ENCODE measurements around the gene COG1. TPM values are rescaled to one million over a fixed set of nuclear protein-coding genes. Genes with fewer than 3 reads are reported as not detected.

Gene COG1
- total and polyA plus RNA-seq, 7 donors: 17.5 to 33.5 (median 19.2) TPM

GRCh38 chr17:73240561-73240960, 47.7 kb downstream of the COG1 start:
- Histone ChIP-seq H3K36me3 (peaks cover 0 to 45% (median 13%) of the 10 kb centered on the region in 4 donors), H3K4me3 (no peak overlapping the region), H3K9me3 (no peaks in the 10 kb centered on the region), H3K4me1 (peaks cover 0 to 22% (median 12%) of the 10 kb centered on the region in 4 donors), H3K27me3 (no peaks in the 10 kb centered on the region), H3K27ac (no peak overlapping the region)
- intact Hi-C loops (cut with DNase I): no loop called here
- 76 to 81% methylated on average over 2 of the region's 2 CpGs for WGBS, 2 donors
- TF ChIP-seq EP300 (IDR thresholded peaks at IDR 0.05) (no peak), POLR2A (IDR thresholded peaks at IDR 0.05) (no peak), POLR2AphosphoS5 (IDR thresholded peaks at IDR 0.05) (no peak), CTCF (IDR thresholded peaks at IDR 0.05) (no peak)
- no peak for DNase-seq

- H3K9me3 ChIP-seq: no peaks in the 10 kb centered on the region
- H3K36me3 ChIP-seq: peaks cover 0 to 56% (median 6%) of the 10 kb centered on the region in 4 donors
- 87 to 95% methylated on average over 2 of the region's 2 CpGs for WGBS, 2 donors
- H3K27ac ChIP-seq: no peak overlapping the region
- H3K4me1 ChIP-seq: no peaks in the 10 kb centered on the region
- DNase-seq: no peak
- intact Hi-C loops (cut with DNase I): no loop called here
- no peak overlapping the region for H3K4me3 ChIP-seq
- H3K27me3 ChIP-seq: no peaks in the 10 kb centered on the region
- TF ChIP-seq EP300 (IDR thresholded peaks at IDR 0.05): no peak
- no peak for TF ChIP-seq CTCF (IDR thresholded peaks at IDR 0.05)
- no peak for TF ChIP-seq POLR2A (IDR thresholded peaks at IDR 0.05)
- TF ChIP-seq POLR2AphosphoS5 (IDR thresholded peaks at IDR 0.05): no peak
Observed at GRCh38 chr17:73247726-73248125, 54.9 kb downstream of the COG1 start.

GRCh38 chr17:73248532-73248931, 55.7 kb downstream of the COG1 start:
- TF ChIP-seq POLR2A (IDR thresholded peaks at IDR 0.05): no peak
- TF ChIP-seq CTCF (IDR thresholded peaks at IDR 0.05): no peak
- no peak for TF ChIP-seq POLR2AphosphoS5 (IDR thresholded peaks at IDR 0.05)
- TF ChIP-seq EP300 (IDR thresholded peaks at IDR 0.05): no peak
- peaks cover 0 to 50% (median 3%) of the 10 kb centered on the region in 4 donors for H3K36me3 ChIP-seq
- no peak overlapping the region for H3K27ac ChIP-seq
- intact Hi-C loops (cut with DNase I): no loop called here
- no peaks in the 10 kb centered on the region for H3K9me3 ChIP-seq
- H3K4me1 ChIP-seq: no peaks in the 10 kb centered on the region
- H3K27me3 ChIP-seq: no peaks in the 10 kb centered on the region
- 92 to 93% methylated on average over 10 of the region's 10 CpGs for WGBS, 2 donors
- H3K4me3 ChIP-seq: no peak overlapping the region
- no peak for DNase-seq

- H3K4me1 ChIP-seq: no peaks in the 10 kb centered on the region
- WGBS, 2 donors: 22 to 74% methylated on average over 8 of the region's 8 CpGs
- intact Hi-C loops (cut with DNase I): no loop called here
Observed at GRCh38 chr17:73249700-73250099, 56.8 kb downstream of the COG1 start.

More at GRCh38 chr17:73249700-73250099, 56.8 kb downstream of the COG1 start:
- DNase-seq: no peak
- TF ChIP-seq POLR2A (IDR thresholded peaks at IDR 0.05): no peak
- no peak for TF ChIP-seq EP300 (IDR thresholded peaks at IDR 0.05)
- no peak for TF ChIP-seq CTCF (IDR thresholded peaks at IDR 0.05)
- no peak for TF ChIP-seq POLR2AphosphoS5 (IDR thresholded peaks at IDR 0.05)
- H3K27ac ChIP-seq: no peak overlapping the region
- no peak overlapping the region for H3K4me3 ChIP-seq
- H3K9me3 ChIP-seq: no peaks in the 10 kb centered on the region
- H3K27me3 ChIP-seq: no peaks in the 10 kb centered on the region
- peaks cover 0 to 40% (median 0%) of the 10 kb centered on the region in 4 donors for H3K36me3 ChIP-seq

All from sigmoid colon (tissue), 7 donors.